Gastroesophageal sphincter (tissue), 4 donors: ENCODE results near the gene MAN1C1. TPM values are rescaled to one million over a fixed set of nuclear protein-coding genes. Genes with fewer than 3 reads are reported as not detected.
"Not testable (repeated sequence)": the region's sequence is repeated elsewhere in the genome, so short reads cannot be mapped to it uniquely, and the experiment has no call there.

Experiments
- ATAC-seq: fragments of 150-250 bp; one replicate; pipeline ENCODE4 v1.9.1; 2016; ENCODE audit warnings: mild to moderate bottlenecking, moderate library complexity
- H3K27ac ChIP-seq, 4 donors: fragments of 200-600 bp; sonication (generic) in 3 of 4; 1 replicate in 3 of 4; 2 replicates in 1 of 4; pipeline ENCODE4 v1.5.1; 2016 to 2019
- H3K27me3 ChIP-seq: fragments of 200-600 bp; sonication (generic); one replicate; pipeline ENCODE4 v1.5.1; 2019
- H3K36me3 ChIP-seq, 2 donors: fragments of 200-600 bp; sonication (generic); one replicate each; pipeline ENCODE4 v1.5.1; 2019; ENCODE audit warnings: control low read depth in 1 of 2
- H3K4me1 ChIP-seq, 3 donors: fragments of 200-600 bp; sonication (generic); 1 replicate in 2 of 3; 2 replicates in 1 of 3; pipeline ENCODE4 v1.5.1; 2016 to 2019; ENCODE audit warnings: control low read depth in 2 of 3
- H3K4me3 ChIP-seq, 2 donors: fragments of 200-600 bp; sonication (generic); one replicate each; pipeline ENCODE4 v1.5.1; 2019; ENCODE audit warnings: mild to moderate bottlenecking in 1 of 2, moderate library complexity in 1 of 2
- H3K9me3 ChIP-seq, 3 donors: fragments of 200-600 bp; sonication (generic); one replicate each; pipeline ENCODE4 v1.5.1; 2017 to 2019; ENCODE audit warnings: control low read depth in 2 of 3
- EP300 ChIP-seq: sonication (generic); formaldehyde crosslinking; IDR thresholded peaks from one replicate; pipeline ENCODE4 v1.6.1; 2017; ENCODE audit warnings: antibody characterized with exemption, mild to moderate bottlenecking
- POLR2A ChIP-seq, 2 donors: fragments of 450-650 bp; IDR thresholded peaks; one replicate each; pipeline ENCODE4 v1.6.1; 2017; ENCODE audit warnings: antibody characterized with exemption in 2 of 2, mild to moderate bottlenecking in 2 of 2, moderate library complexity in 1 of 2
- POLR2AphosphoS5 ChIP-seq: sonication (generic); formaldehyde crosslinking; IDR thresholded peaks from one replicate; pipeline ENCODE4 v1.6.1; 2017; ENCODE audit warnings: antibody characterized with exemption
- WGBS, 2 donors: methylation state at CpG; one replicate each; pipeline ENCODE4 v1.1.5; 2018; ENCODE audit warnings: low coverage in 1 of 2; 5-methylcytosine and 5-hydroxymethylcytosine counted together
- total RNA-seq, 4 donors: library from RNA; depleted of rRNA; stranded (reverse); fragments of >200 nt; gene quantifications; one replicate each; pipeline ENCODE4 v1.1.0, GENCODE V29; 2016
- TF ChIP-seq, protein P1 (sequence below), 4 experiments: fragments of 200-600 bp in 2 of 4; fragments of 450-650 bp in 2 of 4; sonication (generic) in 1 of 4; IDR thresholded peaks; one replicate each; pipeline ENCODE4 v1.5.1; 2017 to 2019; ENCODE audit warnings: antibody characterized with exemption in 4 of 4, mild to moderate bottlenecking in 2 of 4, moderate library complexity in 2 of 4

The MAN1C1 gene
- total RNA-seq, 4 donors from 2014 or later: 20.0 to 38.1 (median 27.8) TPM

DNA sequence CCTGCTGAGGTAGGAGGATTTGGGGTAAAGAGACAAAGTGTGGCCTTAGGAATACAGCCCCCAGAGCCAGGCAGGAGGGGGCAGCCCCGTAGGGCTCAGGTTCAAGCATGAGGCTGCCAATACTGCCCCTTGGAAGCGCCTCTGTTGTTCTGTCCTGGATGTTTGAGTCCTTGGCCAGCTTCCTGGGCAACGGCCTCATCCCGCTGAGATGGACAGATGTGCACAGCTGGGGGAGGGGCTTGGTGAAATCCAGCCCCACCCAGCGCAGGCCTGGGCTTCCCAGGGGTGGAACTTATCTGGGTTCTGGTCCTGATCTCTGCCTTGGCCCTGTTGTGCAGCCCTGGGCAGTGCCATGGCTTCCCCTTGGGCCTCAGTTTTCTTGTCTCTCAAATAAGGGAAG lies 34.8 kb upstream of the MAN1C1 start:
- H3K27me3 ChIP-seq: no peaks in the 10 kb centered on the region
- H3K4me3 ChIP-seq: no peak overlapping the region
- WGBS, 2 donors: 60% methylated on average over 2 of the region's 5 CpGs; no CpG with 5 or more reads in 1 of the 2 donors
- H3K36me3 ChIP-seq: no peaks in the 10 kb centered on the region
- peaks cover 0 to 6% (median 0%) of the 10 kb centered on the region in 3 donors for H3K4me1 ChIP-seq
- H3K27ac ChIP-seq: no peak overlapping the region
- TF ChIP-seq, protein P1, sequence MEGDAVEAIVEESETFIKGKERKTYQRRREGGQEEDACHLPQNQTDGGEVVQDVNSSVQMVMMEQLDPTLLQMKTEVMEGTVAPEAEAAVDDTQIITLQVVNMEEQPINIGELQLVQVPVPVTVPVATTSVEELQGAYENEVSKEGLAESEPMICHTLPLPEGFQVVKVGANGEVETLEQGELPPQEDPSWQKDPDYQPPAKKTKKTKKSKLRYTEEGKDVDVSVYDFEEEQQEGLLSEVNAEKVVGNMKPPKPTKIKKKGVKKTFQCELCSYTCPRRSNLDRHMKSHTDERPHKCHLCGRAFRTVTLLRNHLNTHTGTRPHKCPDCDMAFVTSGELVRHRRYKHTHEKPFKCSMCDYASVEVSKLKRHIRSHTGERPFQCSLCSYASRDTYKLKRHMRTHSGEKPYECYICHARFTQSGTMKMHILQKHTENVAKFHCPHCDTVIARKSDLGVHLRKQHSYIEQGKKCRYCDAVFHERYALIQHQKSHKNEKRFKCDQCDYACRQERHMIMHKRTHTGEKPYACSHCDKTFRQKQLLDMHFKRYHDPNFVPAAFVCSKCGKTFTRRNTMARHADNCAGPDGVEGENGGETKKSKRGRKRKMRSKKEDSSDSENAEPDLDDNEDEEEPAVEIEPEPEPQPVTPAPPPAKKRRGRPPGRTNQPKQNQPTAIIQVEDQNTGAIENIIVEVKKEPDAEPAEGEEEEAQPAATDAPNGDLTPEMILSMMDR (IDR thresholded peaks at IDR 0.05): no peak
- no peak for TF ChIP-seq EP300
- TF ChIP-seq POLR2AphosphoS5: no peak
- TF ChIP-seq POLR2A (IDR thresholded peaks at IDR 0.05): no peak
- H3K9me3 ChIP-seq: no peaks in the 10 kb centered on the region
- ATAC-seq: no peak

DNA sequence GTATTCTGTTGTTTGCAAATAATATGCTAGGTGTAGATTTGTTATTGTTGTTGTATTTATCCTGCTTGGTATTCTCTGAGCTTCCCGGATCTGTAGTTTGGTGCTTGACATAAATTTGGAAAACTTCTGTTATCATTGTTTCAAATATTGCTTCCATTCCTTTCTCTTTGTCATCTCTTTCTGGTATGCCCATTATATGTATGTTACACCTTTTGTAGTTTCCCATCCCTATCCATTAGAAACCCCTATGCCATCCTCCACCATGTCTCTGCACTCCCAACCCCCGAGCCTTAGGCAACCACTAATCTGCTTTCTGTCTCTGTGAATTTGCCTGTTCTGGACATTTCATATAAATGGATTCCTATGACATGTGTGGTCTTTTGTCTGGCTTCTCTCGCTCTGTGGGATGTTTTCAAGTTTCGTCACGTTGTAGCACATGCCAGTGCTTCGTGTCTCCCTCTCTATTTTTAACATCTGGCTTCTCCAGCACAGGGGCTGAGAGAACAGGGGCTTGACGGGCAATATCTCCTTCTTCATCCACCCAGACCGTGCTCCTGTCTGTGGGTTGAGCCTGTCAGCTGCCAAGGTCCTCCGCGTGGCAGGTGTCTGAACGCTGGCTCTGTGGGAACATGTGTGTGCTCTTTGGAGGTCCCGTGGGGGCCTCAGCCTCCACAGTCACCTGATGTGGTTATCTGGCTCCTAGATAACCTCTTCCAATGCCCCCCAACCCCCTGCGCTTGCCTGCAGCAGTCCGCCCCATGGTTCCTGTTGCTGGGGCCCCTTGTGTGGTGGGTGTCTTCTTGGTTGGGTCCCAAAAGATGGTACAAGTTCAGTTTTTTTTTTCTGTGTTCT lies 32.8 kb upstream of the MAN1C1 start:
- H3K27me3 ChIP-seq: no peaks in the 10 kb centered on the region
- TF ChIP-seq POLR2AphosphoS5: no peak
- TF ChIP-seq, protein P1 (IDR thresholded peaks at IDR 0.05): no peak
- no peak for TF ChIP-seq POLR2A (IDR thresholded peaks at IDR 0.05)
- TF ChIP-seq EP300: no peak
- no peaks in the 10 kb centered on the region for H3K9me3 ChIP-seq
- 81 to 85% methylated on average over 10 of the region's 14 CpGs for WGBS, 2 donors
- peaks cover 0 to 6% (median 0%) of the 10 kb centered on the region in 3 donors for H3K4me1 ChIP-seq
- H3K4me3 ChIP-seq: no peak overlapping the region
- ATAC-seq: no peak
- no peaks in the 10 kb centered on the region for H3K36me3 ChIP-seq
- no peak overlapping the region for H3K27ac ChIP-seq

DNA sequence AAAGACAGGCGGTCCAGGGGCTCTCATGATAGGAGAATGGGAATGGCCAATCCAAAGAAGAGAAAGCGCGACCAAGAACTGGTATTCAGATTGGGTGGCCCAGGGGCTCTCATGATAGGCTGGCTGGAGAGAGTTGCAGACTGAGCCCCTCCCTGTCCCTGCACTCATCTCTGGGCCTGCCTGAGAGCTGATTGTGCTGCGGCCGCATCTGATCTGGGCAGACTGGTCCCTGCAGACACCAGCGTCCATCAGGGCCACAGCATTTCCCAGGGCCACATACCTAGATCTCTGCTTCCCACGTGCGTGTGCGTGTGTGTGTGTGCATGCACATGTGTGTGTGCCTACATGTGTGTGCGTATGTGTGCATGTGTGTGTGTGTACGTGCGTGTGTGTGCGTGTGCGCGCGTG lies 30.4 kb upstream of the MAN1C1 start:
- no peaks in the 10 kb centered on the region for H3K27me3 ChIP-seq
- H3K4me3 ChIP-seq: no peak overlapping the region
- no CpG with 5 or more reads among the region's 16 CpGs for WGBS, 2 donors
- H3K36me3 ChIP-seq: no peaks in the 10 kb centered on the region
- H3K9me3 ChIP-seq: no peaks in the 10 kb centered on the region
- TF ChIP-seq, protein P1 (IDR thresholded peaks at IDR 0.05): no peak
- TF ChIP-seq POLR2A (IDR thresholded peaks at IDR 0.05) (no peak), POLR2AphosphoS5 (no peak), EP300 (no peak)
- ATAC-seq: no peak
- H3K27ac ChIP-seq: no peak overlapping the region
- peaks cover 0 to 20% (median 7%) of the 10 kb centered on the region in 3 donors for H3K4me1 ChIP-seq

DNA sequence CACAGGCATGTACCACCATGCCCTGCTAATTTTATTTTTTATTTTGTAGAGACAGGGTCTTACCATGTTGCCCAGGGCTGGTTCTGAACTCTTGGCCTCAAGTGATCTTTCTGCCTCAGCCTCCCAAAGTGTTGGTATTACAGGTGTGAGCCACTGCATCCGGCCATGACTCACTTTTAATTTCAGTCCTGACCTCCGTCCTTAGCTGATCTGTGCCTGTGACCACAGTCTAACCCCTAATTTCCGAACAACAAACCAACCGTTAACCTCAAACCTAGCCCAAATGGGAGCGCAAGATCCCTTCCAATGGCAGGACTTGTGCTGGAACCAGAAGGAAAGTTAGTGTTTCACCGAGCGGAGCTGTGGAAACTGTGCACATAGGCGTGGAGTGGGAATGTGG lies 29.3 kb upstream of the MAN1C1 start:
- no peaks in the 10 kb centered on the region for H3K36me3 ChIP-seq
- TF ChIP-seq POLR2AphosphoS5: no peak
- no peak for TF ChIP-seq POLR2A (IDR thresholded peaks at IDR 0.05)
- peaks cover 0 to 23% (median 7%) of the 10 kb centered on the region in 3 donors for H3K4me1 ChIP-seq
- H3K9me3 ChIP-seq: no peaks in the 10 kb centered on the region
- H3K27me3 ChIP-seq: no peaks in the 10 kb centered on the region
- H3K27ac ChIP-seq: no peak overlapping the region
- ATAC-seq: no peak
- no peak overlapping the region for H3K4me3 ChIP-seq
- 79 to 90% methylated on average over 2 to 8 of the region's 8 CpGs for WGBS, 2 donors

DNA sequence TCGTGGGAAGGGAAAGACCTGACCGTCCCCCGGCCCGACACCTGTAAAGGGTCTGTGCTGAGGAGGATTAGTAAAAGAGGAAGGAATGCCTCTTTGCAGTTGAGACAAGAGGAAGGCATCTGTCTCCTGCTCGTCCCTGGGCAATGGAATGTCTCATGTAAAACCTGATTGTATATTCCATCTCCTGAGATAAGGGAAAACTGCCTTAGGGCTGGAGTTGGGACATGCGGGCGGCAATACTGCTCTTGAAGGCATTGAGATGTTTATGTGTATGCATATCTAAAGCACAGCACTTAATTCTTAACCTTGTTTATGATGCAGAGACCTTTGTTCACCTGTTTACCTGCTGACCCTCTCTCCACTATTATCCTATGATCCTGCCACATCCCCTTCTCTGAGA lies 28.4 kb upstream of the MAN1C1 start:
- H3K36me3 ChIP-seq, H3K27ac ChIP-seq, ATAC-seq, H3K4me3 ChIP-seq, H3K27me3 ChIP-seq, H3K9me3 ChIP-seq: not testable (repeated sequence)
- peaks cover 0 to 23% (median 7%) of the 10 kb centered on the region in 3 donors for H3K4me1 ChIP-seq
- WGBS, 2 donors: 79 to 82% methylated on average over 3 to 7 of the region's 7 CpGs

DNA sequence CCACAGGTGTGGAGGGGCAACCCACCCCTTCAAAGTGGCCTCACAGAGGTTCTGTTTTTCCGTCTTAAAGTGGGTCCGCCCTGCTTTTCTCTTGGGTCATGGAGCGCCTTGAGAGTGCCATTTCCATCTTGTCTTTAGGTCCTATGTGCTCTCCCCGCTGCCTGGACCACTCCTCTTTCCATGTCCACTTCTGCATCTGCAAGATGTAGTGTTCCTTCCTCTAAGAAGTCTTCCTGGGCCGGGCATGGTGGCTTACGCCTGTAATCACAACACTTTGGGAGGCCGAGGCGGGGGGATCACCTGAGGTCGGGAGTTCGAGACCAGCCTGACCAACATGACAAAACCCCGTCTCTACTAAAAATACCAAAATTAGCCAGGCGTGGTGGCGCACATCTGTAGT lies 27.8 kb upstream of the MAN1C1 start:
- Histone ChIP-seq H3K4me1 (peaks cover 0 to 23% (median 7%) of the 10 kb centered on the region in 3 donors), H3K27ac (peak overlapping the region in 1 of 4 donors; percentile 70)
- H3K9me3 ChIP-seq, H3K36me3 ChIP-seq, H3K4me3 ChIP-seq, ATAC-seq, H3K27me3 ChIP-seq: not testable (repeated sequence)
- WGBS, 2 donors: 90 to 98% methylated on average over 4 to 5 of the region's 13 CpGs
